Measurements from ENCODE around the gene IL1F10.

The IL1F10 gene

DNA sequence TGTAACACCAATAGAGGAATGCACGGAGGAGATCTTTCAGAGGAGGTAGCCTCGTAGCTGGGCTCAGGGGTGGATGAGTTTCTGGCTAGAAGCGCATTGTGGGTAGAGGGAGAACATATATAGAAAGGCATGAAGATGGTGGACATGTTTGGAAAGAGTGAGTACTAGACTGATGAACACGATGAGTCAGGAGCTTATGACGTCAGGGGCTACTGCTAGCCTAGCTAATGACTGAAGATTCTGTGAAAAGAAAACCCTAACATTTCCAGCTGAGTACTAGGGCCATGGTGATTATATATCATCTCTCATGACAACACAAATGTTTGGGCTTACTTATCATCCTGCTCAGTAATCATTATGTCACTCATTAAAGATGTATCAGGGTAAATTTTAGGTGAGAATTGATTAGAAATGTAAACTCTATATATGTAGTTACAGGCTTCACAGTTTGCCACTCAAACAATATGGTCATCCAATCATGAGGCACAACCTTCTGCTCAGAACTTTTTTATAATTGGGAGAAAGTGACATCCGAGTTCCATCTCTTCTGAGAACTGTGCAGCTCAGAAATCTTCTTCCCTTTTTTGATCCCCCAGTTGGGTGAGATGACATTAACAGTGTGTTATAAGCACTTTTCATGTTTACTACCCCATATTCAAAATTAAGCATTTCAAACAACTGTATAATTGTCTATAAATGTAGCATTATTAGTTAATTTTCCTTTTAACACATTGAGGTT, 37.4 kb downstream of the IL1F10 start:
- FAIRE-seq (no peak), DNase-seq (ENCODE audit: insufficient read length, low spot score) (no peak)

DNA sequence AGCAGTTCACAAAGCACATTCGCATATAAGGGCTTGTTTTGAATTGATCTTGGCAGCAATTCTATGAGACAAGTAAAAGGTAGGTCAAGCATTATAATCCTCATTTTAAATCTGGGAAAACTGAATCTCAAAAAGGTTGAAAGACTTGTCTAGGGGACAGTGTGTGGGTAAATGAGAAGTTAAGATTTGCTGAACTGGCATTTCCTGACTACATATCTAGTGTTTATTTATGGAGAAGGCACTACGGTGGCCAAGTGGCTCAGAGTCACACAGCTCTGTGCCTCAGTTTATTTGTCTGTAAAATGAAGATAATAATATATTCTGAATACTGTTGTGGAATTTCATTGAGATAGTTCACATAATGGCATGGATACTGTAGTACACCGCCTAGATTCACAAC, 43.4 kb downstream of the IL1F10 start:
- no peak for DNase-seq (ENCODE audit: insufficient read length, low spot score)
- no peak for FAIRE-seq

DNA sequence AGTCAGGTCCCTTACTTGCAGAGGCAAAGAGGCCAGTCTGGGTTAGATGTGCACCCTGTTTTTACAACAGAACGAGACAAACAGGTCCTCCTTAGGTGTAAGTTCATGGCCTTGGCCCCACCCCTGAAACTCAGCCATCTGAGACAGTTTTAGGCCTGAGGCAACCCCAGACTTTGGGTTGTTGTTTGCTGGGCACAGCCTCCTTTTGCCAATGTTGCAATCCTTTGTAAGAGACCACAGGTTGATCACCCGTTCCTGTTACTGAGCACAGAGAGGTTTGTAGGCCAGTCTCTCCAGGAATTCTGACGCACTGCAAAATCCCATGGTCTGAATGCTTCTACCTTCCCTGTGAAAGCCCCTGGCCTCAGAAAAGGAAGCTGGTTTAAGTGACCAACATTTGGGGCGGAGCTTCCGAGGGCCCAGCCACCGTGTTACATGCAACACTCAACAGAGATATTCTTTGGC, 44.1 kb downstream of the IL1F10 start:
- FAIRE-seq (no peak), DNase-seq (ENCODE audit: insufficient read length, low spot score) (no peak)

DNA sequence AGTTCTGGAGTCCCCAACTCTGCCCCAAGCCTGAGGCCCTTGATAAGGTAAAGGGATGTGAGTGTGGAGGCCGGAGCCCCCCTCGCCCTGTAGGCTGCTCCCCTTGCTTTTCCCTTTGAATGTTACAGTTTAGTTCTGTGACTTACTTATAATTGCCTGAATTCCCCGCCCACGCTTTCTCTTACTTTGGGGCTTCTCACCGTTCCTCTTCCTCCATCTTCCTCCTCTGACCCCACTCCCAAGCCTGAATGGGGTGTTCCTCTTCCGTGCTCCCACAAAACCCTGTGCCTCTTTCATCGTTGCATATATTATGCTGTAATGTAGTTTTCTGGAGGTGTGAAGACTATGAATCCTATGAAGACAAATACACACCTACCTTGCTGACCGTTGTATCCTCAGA, 44.7 kb downstream of the IL1F10 start:
- DNase-seq (ENCODE audit: insufficient read length, low spot score): no peak
- FAIRE-seq: no peak

DNA sequence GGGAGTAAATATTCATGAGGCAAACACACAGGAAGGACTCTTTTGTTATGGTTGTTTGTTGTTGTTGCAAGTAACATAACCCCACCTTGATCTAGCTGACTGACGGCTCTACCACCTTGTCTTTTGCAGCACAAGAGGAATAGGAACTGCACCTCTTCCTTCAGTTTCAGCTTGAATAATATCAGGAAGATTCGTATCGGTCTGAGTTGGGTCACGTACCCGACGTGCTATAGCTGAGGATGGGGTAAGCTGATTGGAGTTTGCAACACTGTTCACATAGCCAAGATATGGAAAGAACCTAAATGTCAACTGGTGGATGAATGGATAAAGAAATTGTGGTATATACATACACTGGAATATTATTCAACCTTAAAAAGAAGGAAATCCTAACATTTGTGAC, 45.1 kb downstream of the IL1F10 start:
- DNase-seq (ENCODE audit: insufficient read length, low spot score): no peak
- no peak for FAIRE-seq

DNA sequence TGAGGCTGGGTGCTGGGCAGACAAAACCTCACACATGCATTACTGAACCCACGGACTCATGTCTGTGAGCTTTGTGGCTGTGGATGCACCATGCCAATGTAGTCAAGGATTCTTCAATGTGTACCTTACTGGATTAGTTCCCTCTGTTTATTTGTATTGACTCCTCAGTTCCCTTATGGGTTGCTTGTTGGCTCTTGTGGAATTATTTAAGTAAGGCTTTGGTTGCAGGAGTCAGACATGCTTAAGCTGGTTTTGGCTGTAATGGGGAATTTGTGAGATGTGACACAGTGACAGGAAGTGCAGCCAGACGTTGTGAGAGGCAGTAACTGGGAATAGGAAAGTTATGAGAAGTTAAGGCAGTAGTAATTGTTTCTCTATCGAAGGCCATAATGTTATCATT, 46.0 kb downstream of the IL1F10 start:
- DNase-seq (ENCODE audit: insufficient read length, low spot score) (no peak), FAIRE-seq (no peak)

DNA sequence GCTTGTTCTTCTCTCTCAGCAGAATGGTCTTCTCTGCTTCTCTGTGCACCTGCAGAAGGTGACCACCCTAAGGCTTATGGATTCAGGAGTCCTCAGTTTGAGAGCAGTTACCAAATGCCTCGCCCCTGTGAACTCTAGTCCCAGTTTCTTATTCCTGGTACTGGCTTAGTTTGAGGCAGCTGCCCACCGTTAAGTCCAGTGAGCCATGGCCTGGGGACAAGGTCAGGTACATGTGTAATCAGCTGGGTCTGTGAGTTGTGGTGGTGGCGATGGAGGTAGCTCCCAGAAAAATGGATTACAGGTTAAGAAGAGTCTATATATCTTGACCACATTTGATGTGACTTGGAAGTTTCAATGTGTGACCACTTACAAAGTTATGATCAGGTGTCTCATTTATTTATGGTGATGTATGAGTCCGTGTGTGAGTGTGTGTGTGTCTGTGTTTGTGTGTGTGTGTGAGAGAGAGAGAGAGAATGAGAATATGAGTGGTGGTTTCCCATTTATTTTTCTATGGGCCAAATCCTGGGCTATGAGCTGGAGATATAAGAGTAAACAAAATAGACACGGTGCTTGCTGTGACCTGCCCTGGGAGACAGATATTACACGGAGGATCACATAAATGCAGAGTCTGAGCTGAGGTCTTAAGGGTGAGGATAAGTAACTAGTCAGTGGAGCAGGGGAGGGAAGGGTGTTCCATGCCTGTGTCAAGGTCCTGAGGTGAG, 46.6 kb downstream of the IL1F10 start:
- FAIRE-seq: no peak

DNA sequence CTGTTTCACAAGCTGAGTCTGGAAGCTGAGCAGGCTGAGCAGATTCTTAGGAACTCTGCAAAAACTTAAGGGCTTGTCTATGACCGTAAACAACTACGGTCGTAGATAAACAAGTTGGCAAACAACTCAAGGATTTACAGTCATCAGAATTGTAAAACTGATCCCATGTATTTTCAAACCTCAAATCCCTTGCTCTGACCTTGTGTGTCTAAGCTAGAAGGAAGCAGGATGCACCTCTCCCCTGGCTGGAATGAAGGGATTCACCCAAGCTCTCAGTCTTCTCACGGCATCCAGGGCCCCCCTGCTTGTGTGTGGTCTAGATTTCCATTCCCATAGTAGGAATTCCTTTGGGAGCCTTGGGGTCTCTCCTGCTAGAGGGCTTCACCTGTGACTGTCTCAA, 47.2 kb downstream of the IL1F10 start:
- DNase-seq (ENCODE audit: insufficient read length, low spot score) (no peak), FAIRE-seq (no peak)

More for the DNA sequence above, 46.6 kb downstream of the IL1F10 start:
- no peak for DNase-seq (ENCODE audit: insufficient read length, low spot score)

DNA sequence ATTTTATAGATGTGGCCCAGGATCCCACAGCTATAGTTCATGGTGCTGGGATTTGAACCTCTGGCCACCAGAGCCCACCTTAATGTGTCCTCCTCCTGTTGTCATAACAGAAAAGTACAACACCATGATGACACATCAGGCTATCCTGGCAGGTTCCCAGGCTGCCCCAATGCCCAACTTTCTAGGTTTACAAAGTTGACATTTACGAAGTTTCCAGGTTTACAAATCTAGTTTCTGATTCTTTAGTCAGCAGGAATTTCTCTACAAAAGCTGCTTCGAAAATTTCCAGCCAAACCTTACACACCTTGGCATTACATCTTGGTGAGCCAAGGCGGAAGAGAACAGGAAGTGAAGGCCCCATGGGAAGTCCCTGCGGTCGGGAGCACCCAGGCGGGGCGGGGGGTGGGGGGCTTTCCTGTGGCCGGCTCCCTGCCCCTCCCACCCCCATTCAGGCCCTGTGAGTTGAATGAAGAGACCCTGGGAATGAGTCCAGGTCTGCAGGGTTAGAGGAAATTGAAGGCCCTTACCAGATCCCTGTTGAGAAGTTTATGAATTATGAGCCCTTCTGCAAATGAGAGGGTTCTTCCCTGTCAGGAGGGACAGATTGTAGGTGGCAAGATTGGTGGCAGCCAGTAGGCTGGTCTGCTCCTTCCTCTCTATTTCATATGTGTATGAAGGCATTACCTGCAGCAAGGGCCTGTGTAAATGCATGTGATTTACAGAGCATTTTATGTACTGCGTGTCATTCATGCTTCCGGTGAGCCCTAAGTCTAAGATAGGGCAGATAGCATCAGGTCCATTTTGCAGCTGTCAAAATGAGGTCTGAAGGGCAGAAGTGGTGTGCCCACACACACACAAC, 48.6 kb downstream of the IL1F10 start:
- FAIRE-seq: peak; percentile 47
- DNase-seq (ENCODE audit: insufficient read length, low spot score): no peak

DNA sequence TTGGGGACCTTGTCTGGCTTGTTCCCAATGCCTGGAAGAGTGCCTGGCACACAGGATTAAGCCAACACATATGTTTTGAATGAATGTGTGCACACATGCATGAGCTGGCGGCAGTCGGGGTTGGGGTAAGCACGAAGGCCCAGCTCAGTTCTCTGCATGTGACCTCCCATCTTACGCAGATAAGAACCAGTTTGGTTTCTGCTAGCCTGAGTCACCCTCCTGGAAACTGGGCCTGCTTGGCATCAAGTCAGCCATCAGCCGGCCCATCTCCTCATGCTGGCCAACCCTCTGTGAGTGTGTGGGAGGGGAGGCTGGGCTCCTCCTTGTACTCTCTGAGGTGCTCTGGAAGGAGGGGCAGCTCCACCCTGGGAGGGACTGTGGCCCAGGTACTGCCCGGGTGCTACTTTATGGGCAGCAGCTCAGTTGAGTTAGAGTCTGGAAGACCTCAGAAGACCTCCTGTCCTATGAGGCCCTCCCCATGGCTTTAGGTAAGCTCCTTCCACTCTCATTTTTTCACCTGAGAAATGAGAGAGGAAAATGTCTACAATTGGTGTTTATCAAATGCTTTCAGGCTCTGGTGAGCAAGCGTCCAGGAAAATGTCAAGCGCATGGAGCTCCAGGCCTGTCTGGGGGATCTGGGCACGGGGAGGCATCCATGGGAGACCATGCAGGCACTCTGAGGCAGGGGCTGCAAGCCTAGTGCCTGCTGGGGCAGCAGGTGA, 49.9 kb downstream of the IL1F10 start:
- FAIRE-seq: no peak

DNA sequence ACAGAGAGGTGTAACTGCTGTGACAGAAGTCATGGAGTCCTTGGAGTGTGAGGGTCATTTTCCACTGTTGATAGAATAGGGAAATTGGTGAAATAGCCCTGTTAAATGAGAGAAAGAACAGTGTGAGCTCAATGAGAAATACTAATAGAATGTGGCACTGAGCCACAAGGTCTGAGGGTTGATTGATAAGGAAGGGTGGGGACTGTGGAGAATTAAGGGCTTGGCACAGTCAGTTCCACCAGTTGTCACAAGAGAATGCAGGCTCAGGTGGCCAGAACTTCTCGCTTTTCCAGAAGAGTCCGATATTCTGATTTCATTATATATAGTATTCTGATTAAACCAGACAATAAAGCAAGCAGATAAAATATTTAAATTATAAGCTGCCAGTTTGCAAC, 50.5 kb downstream of the IL1F10 start:
- no peak for DNase-seq (ENCODE audit: insufficient read length, low spot score)
- no peak for FAIRE-seq

More for the DNA sequence above, 49.9 kb downstream of the IL1F10 start:
- DNase-seq (ENCODE audit: insufficient read length, low spot score): no peak

DNA sequence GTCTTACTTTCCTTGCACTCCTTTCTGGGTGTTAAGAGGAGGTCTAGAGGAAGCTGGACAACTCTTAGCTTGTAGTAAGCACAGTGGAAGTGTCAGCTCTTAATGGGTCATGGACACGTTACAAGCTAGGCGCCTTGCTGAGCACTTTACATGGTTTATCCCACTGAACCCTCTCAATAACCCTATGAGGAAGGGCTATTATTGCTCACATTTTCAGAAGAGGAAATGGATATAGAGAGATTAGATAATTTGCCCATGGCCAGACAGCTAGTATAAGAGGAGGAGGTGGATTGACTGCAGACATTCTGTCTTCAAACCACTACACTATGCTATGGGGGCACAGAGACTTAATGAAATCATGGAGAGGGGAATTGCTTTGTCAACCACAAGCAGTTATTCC, 51.3 kb downstream of the IL1F10 start:
- DNase-seq (ENCODE audit: insufficient read length, low spot score) (no peak), FAIRE-seq (no peak)

DNA sequence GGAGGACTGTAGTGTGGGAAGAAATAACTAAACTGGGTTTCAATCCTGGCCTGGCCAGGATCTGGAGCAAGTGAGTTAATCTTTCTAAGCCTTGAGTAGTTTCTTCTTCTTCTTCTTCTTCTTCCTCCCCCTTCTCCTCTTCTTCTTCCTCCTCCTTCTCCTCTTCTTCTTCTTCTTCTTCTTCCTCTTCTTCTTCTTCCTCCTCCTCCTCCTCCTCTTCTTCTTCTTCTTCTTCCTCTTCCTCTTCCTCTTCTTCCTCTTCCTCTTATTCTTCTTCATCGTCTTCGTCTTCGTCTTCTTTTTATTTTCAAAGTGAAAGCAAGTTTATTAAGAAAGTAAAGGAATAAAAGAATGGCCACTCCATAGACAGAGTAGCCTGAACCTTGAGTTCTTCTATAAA, 53.1 kb downstream of the IL1F10 start:
- no peak for FAIRE-seq
- DNase-seq (ENCODE audit: insufficient read length, low spot score): no peak

DNA sequence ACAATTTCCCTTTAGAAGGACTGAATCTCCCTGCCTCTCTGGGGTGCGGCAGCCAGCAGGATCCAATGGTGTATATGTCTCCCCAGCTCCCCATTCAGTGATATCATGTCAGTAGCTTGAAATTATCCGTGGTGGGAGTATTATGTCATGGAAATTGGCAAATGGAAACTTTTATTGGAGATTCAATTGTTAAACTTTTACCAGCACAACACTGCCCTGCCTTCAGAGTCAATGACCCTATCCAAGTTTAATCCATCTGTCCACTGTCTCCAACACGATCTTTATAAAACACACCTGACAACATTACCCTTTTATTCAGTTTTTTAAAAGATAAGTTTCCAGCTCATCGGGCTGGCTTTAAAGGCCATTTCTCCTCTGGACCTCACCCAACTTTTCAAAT, 54.6 kb downstream of the IL1F10 start:
- FAIRE-seq: no peak

DNA sequence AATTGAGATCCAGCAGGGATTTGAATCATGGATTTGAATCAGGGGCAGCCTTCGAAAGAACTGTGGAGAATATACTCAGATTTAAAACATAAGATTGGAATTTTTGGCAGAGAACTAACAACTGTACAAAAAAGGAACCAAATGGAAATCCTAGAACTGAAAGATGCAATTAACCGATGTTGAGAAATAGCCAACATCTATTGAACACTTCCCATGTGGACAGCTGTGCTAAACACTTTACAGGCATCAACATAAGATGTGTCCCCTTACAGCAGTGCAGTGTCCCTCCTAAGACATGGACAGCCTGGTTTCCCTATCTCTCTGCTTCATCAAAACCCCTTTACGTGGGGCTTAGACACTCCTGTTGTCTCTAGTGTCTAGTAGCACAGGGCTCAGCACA, 56.0 kb downstream of the IL1F10 start:
- DNase-seq (ENCODE audit: insufficient read length, low spot score) (no peak), FAIRE-seq (no peak)

More for the DNA sequence above, 54.6 kb downstream of the IL1F10 start:
- no peak for DNase-seq (ENCODE audit: insufficient read length, low spot score)

DNA sequence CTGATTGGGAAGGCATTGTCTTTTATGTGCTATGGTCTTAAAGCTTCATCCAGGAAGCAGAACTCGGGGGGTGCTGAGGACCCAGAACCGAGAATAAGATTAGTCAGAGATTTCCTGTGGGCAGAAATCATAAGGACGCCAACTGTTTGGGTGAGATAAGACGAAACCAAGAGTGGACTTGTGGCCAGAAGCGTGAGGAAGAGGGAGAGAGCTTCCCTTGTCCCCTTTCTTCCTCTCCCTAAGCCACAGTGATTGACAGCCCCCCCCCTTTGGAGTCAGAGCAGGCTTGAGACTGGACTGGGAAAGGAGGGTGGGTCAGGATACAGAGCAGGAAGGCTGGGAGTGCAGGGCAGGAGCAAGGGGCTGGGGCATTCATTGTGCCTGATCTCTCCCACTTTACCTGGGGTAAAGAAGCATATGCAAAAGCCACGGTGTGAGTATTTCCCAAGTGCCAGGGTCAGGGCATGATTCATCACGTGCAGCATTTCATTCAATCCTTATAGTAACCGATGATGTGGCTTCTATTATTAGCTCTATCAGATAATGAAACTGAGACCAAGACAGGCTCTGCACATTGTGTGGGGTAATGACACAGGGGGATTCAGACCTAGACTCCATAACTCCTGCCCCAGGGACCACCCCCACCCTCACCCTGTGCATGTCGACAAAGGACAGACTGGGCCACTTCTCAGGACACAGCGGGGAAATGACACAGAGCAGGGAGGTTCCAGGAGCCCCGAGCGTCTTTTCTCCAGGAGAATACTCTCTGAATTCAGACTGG, 56.6 kb downstream of the IL1F10 start:
- peak; percentile 82 for FAIRE-seq
- no peak for DNase-seq (ENCODE audit: insufficient read length, low spot score)

Data from GM19239 (cell line).